ENCODE results near the gene HERC3. TPM values are rescaled to one million over a fixed set of nuclear protein-coding genes. Genes with fewer than 3 reads are reported as not detected.

HERC3 gene
- total RNA-seq, 1 donor from 2014 or later: 34.6 TPM

DNA sequence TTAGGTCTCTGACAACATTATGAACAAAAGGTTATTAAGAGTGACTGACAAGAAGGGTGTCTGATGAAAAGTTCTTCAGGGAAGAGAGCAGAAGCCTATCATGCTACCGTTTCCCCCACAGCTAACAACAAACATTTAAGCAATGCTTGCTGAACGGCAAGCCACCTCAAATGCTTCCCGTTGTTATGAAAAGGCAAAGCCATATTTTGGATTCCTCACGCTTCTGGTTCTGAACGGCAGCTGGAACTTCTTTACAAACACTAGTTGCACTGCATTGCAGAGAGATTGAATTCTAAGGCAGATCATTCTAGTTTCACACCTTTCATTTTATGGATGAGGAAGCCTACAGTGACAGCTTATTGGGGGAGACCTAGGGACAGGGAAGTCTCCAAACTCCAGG is 153.9 kb downstream of the HERC3 start:
- DNase-seq (ENCODE audit: low spot score): no peak

DNA sequence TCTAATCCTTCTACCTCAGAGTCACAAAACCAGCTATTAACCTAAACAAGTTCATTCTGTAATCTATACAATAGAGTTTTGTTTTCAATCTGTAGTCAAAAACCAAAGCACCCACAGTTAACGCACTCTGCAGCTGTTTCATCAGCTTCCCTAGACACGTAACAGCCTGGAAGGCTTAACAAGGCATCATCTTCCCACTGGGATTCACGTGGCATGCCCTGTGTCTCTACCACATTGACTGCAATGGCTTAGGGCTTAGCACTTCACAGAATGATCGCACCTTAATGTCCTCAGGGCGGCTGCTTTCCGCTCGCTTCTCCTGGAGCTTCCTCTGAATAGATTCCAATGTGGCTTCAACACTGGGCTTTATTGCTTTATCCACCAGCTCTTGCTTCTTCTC is 155.1 kb downstream of the HERC3 start:
- DNase-seq (ENCODE audit: low spot score): no peak

DNA sequence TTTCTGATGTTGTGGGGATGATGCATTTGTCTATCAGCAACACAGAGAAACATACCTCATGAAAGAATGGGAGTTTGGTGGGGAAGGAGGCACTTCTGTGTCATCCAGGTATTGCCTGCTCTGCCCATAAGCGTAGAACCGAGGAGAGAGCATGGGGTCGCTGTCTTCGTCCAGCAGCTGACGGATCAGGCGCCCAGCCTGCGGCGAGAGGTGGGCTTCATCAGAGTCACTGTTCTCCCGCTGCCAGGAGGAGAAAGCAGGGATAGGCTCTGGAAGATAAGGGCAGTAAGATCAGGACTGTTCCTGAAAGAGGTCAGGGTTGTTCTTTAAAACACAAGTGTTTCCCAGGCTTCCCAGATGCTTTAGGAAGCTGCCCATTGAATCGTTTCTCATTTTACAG is 158.1 kb downstream of the HERC3 start:
- DNase-seq (ENCODE audit: low spot score): no peak

DNA sequence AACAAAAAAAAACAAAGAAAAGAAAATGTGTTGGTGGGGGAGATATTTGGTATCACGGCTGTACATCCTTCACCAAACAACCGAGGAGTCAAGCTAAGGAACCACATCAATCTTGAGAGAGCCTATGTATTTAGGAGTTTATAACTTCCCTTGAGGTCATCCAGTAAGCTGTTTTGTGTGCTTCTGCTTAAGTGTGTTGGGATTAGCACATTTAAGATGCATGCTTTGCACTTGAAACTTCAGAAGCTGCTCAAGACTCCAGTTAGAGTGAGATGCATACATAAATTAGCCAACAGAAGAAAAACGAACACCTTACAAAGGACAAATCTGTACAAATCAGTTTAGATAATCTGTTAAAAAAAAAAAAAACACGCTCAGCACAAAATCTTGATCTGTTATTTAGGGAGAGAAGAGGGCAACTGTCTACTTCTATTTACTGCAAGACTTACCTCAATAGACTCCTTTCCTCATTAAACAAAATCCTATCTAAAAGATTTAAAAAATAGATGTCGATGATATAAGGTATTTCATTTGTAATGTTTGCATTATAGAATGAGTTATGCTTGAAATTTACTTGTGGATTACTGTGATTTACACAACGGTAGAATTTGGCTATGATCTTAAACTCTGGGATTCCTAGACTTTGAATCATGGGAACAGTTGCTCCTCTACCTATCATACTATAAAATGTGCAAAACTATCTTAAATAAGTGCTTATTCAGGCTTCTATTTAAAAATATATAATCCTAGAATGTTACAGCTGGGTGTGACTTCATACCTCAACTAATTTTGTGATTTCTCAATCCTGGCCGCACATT is 159.2 kb downstream of the HERC3 start:
- DNase-seq (ENCODE audit: low spot score): no peak

DNA sequence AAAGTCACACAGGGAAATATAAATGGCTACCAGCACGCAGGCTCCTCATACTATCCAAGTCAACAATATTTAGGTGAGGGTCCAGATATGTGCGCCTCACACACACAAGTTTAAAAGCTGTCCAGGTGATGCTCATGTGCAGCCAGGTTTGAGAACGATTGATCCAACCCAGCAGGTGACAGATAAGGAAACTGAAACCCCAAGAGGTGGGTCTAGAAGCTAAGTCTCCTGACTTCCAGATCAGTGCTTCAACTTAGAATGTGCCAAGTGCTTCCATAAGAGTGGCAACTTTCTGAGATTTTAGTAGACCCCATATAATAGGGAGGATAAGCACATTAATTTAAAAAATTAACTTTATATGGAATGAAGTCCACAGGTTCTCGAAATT is 159.8 kb downstream of the HERC3 start:
- no peak for DNase-seq (ENCODE audit: low spot score)

DNA sequence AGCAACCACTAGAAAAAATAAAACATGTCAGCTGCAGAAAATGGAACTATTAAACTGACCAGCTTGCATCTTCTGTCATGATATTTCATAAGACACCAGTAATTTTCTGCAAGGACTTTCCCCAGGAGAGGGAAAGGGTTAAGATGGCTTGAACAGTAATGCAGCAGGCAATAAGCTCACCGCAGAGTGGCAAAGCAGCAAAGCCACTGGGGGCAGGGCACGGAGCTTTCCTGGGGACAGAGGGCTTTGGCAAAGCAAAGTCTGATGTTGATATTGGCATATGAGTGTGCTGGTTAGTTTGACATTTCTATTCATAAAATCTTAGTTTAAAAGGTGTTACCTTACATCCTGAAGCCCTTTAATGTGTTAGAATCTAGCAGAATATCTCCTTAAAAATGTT is 160.5 kb downstream of the HERC3 start:
- no peak for DNase-seq (ENCODE audit: low spot score)

DNA sequence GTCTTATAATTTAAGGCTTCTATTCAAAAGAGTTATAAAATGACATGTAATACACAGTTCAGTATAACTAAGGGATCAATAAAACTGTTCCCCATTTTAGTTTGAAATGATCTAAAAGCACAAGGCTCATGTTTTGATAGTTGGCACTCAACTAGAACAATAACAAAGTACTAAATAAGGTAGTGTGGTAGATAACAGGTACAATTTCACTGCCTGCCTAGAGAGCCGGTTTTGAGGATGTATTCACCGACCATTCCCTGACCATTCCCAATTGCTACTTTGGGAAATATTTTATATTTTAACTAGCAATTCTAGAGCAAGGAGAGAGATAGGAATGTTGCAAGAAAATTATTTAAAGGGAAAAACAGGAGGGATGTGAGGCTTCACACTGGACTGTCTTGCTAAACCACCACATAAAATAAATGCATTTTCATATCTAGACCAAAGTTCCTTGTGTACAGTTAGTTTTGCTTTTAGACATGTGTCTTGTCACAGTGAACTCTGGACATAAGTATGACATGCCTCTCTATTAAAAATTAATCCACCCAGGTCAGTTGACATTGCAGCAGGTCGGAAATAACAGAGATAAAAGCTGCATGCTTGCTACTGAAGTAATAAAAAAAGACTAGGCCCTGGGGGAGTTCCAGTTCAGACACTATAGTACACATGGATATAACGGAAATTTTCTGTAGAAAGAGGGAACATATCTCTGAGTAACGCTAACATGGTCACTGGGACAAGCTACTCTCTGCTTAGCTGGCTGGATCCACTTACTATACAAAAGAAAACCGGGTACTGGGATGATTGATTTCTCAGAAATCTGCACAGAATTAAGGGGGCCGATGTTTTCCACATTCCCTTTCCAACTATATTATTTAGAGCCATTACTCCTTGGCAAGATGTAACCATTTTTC is 161.6 kb downstream of the HERC3 start:
- no peak for DNase-seq (ENCODE audit: low spot score)

DNA sequence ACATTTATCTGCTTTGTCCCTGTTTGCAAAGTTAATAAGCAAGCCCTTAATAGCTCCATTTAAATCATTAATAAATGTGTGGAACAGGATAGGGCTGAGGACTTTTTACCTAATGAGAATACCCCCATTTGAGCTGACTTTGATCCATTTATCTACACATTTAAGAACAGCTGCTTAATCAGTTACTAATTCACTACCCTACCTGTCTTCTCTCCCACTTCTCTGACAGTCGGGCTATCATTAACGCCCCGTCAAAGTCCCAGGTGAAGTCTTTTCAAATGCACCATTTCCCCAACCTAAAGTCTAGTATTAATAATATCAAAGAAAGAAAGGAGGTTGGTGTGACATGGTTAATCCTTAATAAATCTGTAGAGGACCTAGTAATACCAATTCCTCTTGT is 162.5 kb downstream of the HERC3 start:
- no peak for DNase-seq (ENCODE audit: low spot score)

DNA sequence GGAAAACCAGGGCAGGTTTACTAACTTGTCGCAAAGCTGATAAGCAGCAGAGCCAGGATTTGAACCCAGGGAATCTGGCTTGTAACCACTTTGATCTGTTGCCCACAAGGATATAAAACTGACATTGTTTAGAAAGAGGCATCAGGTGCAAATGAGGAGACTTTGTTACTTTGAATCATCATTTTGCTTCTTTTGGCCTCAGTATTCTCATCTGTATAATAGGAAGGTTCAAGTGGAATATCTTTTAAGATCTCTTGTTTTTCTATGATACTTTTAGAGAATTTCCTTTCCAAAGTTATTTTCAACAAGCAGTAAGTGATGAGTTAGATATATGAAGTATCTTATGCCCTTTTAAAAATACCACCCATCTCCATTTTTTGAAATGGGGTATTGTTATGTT is 163.2 kb downstream of the HERC3 start:
- no peak for DNase-seq (ENCODE audit: low spot score)

DNA sequence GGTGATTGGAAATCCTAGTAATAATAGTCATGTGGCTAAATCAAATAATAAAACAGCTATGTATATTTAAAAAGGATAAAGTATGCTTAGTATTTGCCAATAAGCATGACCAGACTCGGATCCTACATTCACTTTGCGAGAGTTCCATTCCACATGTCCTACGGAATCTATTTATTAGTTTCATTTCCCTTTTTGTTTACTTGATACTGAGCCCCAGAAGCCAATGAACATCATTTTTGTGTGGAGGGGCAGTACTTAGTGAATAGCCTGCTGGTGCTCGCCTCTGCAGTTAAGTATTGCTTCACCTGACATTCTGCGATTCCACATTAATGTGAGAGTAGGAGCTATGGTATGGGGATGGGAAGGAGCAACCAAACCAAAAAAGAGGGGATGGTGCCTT is 163.9 kb downstream of the HERC3 start:
- no peak for DNase-seq (ENCODE audit: low spot score)

DNA sequence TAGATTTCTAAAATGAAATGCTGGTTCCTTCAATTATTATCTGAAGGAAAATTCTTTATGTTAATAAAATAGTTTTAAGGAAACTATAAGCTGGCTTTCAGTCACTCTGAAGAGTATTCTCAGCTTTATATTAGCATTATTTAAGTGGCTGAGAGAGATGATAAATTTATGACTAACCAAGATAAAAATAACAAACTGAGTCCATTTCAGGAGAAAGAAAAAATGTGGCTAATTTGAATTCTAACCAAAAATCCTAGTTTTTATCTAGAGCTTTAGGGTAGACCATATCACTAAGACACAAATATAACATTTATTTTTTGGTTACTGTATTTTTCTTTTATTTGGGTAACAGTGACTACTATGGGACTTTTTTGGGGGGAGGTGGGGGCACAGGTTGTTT is 164.8 kb downstream of the HERC3 start:
- no peak for DNase-seq (ENCODE audit: low spot score)

DNA sequence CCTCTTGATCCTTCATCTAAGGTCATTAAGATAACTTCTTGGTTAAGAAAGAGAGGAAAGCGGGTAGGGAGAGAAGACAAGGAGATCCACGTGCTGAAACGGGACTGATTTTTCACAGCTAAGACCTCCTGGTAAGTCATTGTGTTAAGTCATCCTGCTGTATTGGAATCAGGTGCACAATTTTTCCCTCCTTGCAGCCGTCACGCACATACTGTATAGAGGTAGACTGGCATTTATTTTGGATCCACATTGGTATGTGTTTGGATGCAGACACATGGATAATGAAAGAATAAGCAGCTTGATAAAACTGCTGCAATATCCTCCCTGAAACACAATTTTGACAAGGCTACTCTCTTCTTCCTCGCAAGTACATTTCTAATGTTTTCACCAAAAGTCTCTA is 165.5 kb downstream of the HERC3 start:
- no peak for DNase-seq (ENCODE audit: low spot score)

Other genes with a start within 250 kb of the HERC3 start
- 10.1 TPM for gene HERC6, start 213.6 kb upstream of the HERC3 start, total RNA-seq
- 3.0 TPM for gene HERC5, start 135.4 kb upstream of the HERC3 start, total RNA-seq
- 67.0 TPM for gene PYURF, start 68.7 kb upstream of the HERC3 start, total RNA-seq
- gene NAP1L5, start 105.3 kb downstream of the HERC3 start, total RNA-seq: 9.4 TPM